Measurements from ENCODE around the gene GALNT15. TPM values are rescaled to one million over a fixed set of nuclear protein-coding genes. Genes with fewer than 3 reads are reported as not detected.

Gene GALNT15
- total RNA-seq, 4 donors from 2014 or later: 18.6 to 196 (median 89.0) TPM

GRCh38 chr3:16243706-16244490, 69.4 kb downstream of the GALNT15 start:
- Histone ChIP-seq H3K4me3 (no peak overlapping the region), H3K27ac (no peak overlapping the region), H3K9me3 (no peaks in the 10 kb centered on the region), H3K4me1 (peaks cover 0 to 5% (median 2%) of the 10 kb centered on the region in 4 donors), H3K27me3 (no peaks in the 10 kb centered on the region), H3K36me3 (no peaks in the 10 kb centered on the region)
- no peak for DNase-seq
- TF ChIP-seq POLR2A (IDR thresholded peaks at IDR 0.05): no peak
- TF ChIP-seq CTCF (IDR thresholded peaks at IDR 0.05): no peak

- peaks cover 0 to 5% (median 2%) of the 10 kb centered on the region in 4 donors for H3K4me1 ChIP-seq
- H3K27ac ChIP-seq: no peak overlapping the region
- TF ChIP-seq CTCF (IDR thresholded peaks at IDR 0.05): no peak
- TF ChIP-seq POLR2A (IDR thresholded peaks at IDR 0.05): no peak
- no peak overlapping the region for H3K4me3 ChIP-seq
- no peaks in the 10 kb centered on the region for H3K36me3 ChIP-seq
- no peaks in the 10 kb centered on the region for H3K9me3 ChIP-seq
- H3K27me3 ChIP-seq: no peaks in the 10 kb centered on the region
- no peak for DNase-seq
Observed at GRCh38 chr3:16245609-16246008, 71.1 kb downstream of the GALNT15 start.

GRCh38 chr3:16247282-16248061, 73.0 kb downstream of the GALNT15 start:
- peak; percentile 72 to 93 (median 79) for DNase-seq
- H3K4me3 ChIP-seq: no peak overlapping the region
- peak; percentile 78 to 98 (median 88) for TF ChIP-seq CTCF (IDR thresholded peaks at IDR 0.05)
- no peak for TF ChIP-seq POLR2A (IDR thresholded peaks at IDR 0.05)
- H3K4me1 ChIP-seq: peaks cover 0 to 6% (median 5%) of the 10 kb centered on the region in 4 donors
- no peaks in the 10 kb centered on the region for H3K27me3 ChIP-seq
- H3K9me3 ChIP-seq: no peaks in the 10 kb centered on the region
- no peak overlapping the region for H3K27ac ChIP-seq
- H3K36me3 ChIP-seq: no peaks in the 10 kb centered on the region

GRCh38 chr3:16248556-16248955, 74.1 kb downstream of the GALNT15 start:
- H3K27ac ChIP-seq: no peak overlapping the region

GRCh38 chr3:16249336-16249735, 74.9 kb downstream of the GALNT15 start:
- Histone ChIP-seq H3K27ac (no peak overlapping the region), H3K36me3 (no peaks in the 10 kb centered on the region), H3K9me3 (no peaks in the 10 kb centered on the region), H3K27me3 (no peaks in the 10 kb centered on the region), H3K4me1 (peaks cover 0 to 17% (median 5%) of the 10 kb centered on the region in 4 donors), H3K4me3 (no peak overlapping the region)
- no peak for DNase-seq
- TF ChIP-seq CTCF (IDR thresholded peaks at IDR 0.05) (peak in 1 of 6 experiments; percentile 32), POLR2A (IDR thresholded peaks at IDR 0.05) (no peak)

More at GRCh38 chr3:16248556-16248955, 74.1 kb downstream of the GALNT15 start:
- peaks cover 0 to 16% (median 5%) of the 10 kb centered on the region in 4 donors for H3K4me1 ChIP-seq
- DNase-seq: no peak
- no peak for TF ChIP-seq CTCF (IDR thresholded peaks at IDR 0.05)
- no peak for TF ChIP-seq POLR2A (IDR thresholded peaks at IDR 0.05)
- no peaks in the 10 kb centered on the region for H3K27me3 ChIP-seq
- no peak overlapping the region for H3K4me3 ChIP-seq
- H3K9me3 ChIP-seq: no peaks in the 10 kb centered on the region
- H3K36me3 ChIP-seq: no peaks in the 10 kb centered on the region

Data from Peyer's patch (tissue), 4 donors.